Measurements from ENCODE around the gene C17orf100. TPM values are rescaled to one million over a fixed set of nuclear protein-coding genes. Genes with fewer than 3 reads are reported as not detected.

C17orf100 gene
- total RNA-seq, 2 experiments from 2014 or later, result 0.69 to 0.70 TPM

GRCh38 chr17:6627019-6627418 is 24.5 kb upstream of the C17orf100 start:
- Histone ChIP-seq H3K27ac (ENCODE audit: low read depth in 1 of 2, low read length in 2 of 2) (no peak overlapping the region), H3K4me1 (ENCODE audit: insufficient read depth, low read length) (no peaks in the 10 kb centered on the region), H3K36me3 (ENCODE audit: insufficient read depth, low read length) (peaks cover 43% of the 10 kb centered on the region), H3K4me3 (ENCODE audit: low read length) (no peak overlapping the region), H3K27me3 (ENCODE audit: control insufficient read depth in 1 of 2, insufficient read depth in 2 of 2, low read length in 2 of 2) (no peaks in the 10 kb centered on the region), H3K9me3 (ENCODE audit: control insufficient read depth in 1 of 2, insufficient read depth in 1 of 2, low read length in 2 of 2) (no peaks in the 10 kb centered on the region)
- Mint-ChIP-seq H3K9me3 (no peaks in the 10 kb centered on the region), H3K4me1 (ENCODE audit: low read depth) (peaks cover 5% of the 10 kb centered on the region), H3K4me3 (no peak overlapping the region), H3K27me3 (no peaks in the 10 kb centered on the region), H3K36me3 (ENCODE audit: low read depth) (peaks cover 89% of the 10 kb centered on the region), H3K27ac (no peak overlapping the region)
- no peak for ATAC-seq (ENCODE audit: poor library complexity)
- ChIA-PET CTCF (no interaction called here), POLR2A (interaction anchor here (0.6 kb wide), 1 partner anchor 49 kb away, joined by 3 read pairs; no protein-coding TSS in a partner anchor)
- TF ChIP-seq, protein P1, sequence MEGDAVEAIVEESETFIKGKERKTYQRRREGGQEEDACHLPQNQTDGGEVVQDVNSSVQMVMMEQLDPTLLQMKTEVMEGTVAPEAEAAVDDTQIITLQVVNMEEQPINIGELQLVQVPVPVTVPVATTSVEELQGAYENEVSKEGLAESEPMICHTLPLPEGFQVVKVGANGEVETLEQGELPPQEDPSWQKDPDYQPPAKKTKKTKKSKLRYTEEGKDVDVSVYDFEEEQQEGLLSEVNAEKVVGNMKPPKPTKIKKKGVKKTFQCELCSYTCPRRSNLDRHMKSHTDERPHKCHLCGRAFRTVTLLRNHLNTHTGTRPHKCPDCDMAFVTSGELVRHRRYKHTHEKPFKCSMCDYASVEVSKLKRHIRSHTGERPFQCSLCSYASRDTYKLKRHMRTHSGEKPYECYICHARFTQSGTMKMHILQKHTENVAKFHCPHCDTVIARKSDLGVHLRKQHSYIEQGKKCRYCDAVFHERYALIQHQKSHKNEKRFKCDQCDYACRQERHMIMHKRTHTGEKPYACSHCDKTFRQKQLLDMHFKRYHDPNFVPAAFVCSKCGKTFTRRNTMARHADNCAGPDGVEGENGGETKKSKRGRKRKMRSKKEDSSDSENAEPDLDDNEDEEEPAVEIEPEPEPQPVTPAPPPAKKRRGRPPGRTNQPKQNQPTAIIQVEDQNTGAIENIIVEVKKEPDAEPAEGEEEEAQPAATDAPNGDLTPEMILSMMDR (IDR thresholded peaks at IDR 0.05), result no peak
- no peak for DNase-seq
- intact Hi-C loops (cut with DNase I, micrococcal nuclease), result no loop called here

DNA sequence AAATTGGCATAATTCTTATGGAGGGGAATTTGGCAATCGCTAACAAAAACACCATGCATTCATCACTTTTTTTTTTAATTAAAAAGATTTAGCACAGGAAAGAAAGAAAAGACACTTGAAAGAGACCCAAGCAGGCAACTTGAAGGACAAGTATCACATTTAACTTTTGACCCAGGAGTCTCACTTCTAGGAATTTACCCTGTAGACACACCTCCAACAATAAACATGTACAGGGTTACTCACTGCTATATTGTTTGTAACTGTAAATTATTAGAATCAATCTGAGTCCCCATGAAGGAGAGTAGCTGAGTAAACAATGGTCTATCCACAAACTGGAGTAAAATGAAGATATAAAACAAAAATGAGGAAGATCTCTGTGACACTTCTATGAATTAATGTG is 21.2 kb upstream of the C17orf100 start:
- Mint-ChIP-seq H3K36me3 (ENCODE audit: low read depth) (peaks cover 86% of the 10 kb centered on the region), H3K4me3 (no peak overlapping the region), H3K27me3 (no peaks in the 10 kb centered on the region), H3K9me3 (no peaks in the 10 kb centered on the region), H3K4me1 (ENCODE audit: low read depth) (peaks cover 5% of the 10 kb centered on the region), H3K27ac (no peak overlapping the region)
- DNase-seq (no peak), ATAC-seq (ENCODE audit: poor library complexity) (no peak)
- Histone ChIP-seq H3K27ac (ENCODE audit: low read depth in 1 of 2, low read length in 2 of 2) (no peak overlapping the region), H3K9me3 (ENCODE audit: control insufficient read depth in 1 of 2, insufficient read depth in 1 of 2, low read length in 2 of 2) (no peaks in the 10 kb centered on the region), H3K27me3 (ENCODE audit: control insufficient read depth in 1 of 2, insufficient read depth in 2 of 2, low read length in 2 of 2) (no peaks in the 10 kb centered on the region), H3K36me3 (ENCODE audit: insufficient read depth, low read length) (peaks cover 57% of the 10 kb centered on the region), H3K4me1 (ENCODE audit: insufficient read depth, low read length) (no peaks in the 10 kb centered on the region), H3K4me3 (ENCODE audit: low read length) (no peak overlapping the region)
- ChIA-PET POLR2A (no interaction called here), CTCF (no interaction called here)
- TF ChIP-seq, protein P1 (IDR thresholded peaks at IDR 0.05), result no peak
- intact Hi-C loops (cut with DNase I, micrococcal nuclease), result no loop called here

DNA sequence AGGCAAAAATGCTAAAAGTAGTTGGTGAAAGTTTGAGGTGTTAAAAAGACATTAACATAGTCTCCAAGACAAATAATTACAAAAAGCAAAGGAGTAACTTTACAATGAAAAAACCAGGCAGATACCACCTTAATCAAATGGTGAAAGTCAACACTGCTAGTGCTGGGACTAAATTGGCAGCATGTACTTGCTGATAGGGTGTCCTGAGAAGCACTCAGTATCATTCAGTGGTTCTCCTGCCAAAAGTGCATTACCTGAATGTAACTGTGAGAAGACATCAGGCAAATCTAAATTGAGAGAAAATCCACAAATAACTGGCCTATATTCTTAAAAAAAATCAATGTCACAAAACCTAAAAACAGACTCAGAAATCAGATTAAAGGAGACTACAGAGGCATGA is 19.0 kb upstream of the C17orf100 start:
- H3K36me3 Mint-ChIP-seq (ENCODE audit: low read depth), result peaks cover 72% of the 10 kb centered on the region
- CTCF ChIA-PET, result no interaction called here
- Histone ChIP-seq H3K4me1 (ENCODE audit: insufficient read depth, low read length) (peaks cover 1% of the 10 kb centered on the region), H3K27ac (ENCODE audit: low read depth in 1 of 2, low read length in 2 of 2) (no peak overlapping the region), H3K27me3 (ENCODE audit: control insufficient read depth in 1 of 2, insufficient read depth in 2 of 2, low read length in 2 of 2) (no peaks in the 10 kb centered on the region), H3K4me3 (ENCODE audit: low read length) (no peak overlapping the region), H3K36me3 (ENCODE audit: insufficient read depth, low read length) (peaks cover 45% of the 10 kb centered on the region), H3K9me3 (ENCODE audit: control insufficient read depth in 1 of 2, insufficient read depth in 1 of 2, low read length in 2 of 2) (no peaks in the 10 kb centered on the region)
- POLR2A ChIA-PET, result no interaction called here
- no peak overlapping the region for H3K4me3 Mint-ChIP-seq
- peaks cover 10% of the 10 kb centered on the region for H3K4me1 Mint-ChIP-seq (ENCODE audit: low read depth)
- TF ChIP-seq, protein P1 (IDR thresholded peaks at IDR 0.05), result no peak
- intact Hi-C loops (cut with DNase I, micrococcal nuclease), result no loop called here
- no peak for ATAC-seq (ENCODE audit: poor library complexity)
- no peaks in the 10 kb centered on the region for H3K9me3 Mint-ChIP-seq
- DNase-seq, result no peak
- no peaks in the 10 kb centered on the region for H3K27me3 Mint-ChIP-seq
- no peak overlapping the region for H3K27ac Mint-ChIP-seq
